ENCODE results near the gene RAPGEF5. TPM values are rescaled to one million over a fixed set of nuclear protein-coding genes. Genes with fewer than 3 reads are reported as not detected.

Gene RAPGEF5
- total RNA-seq, 2 donors from 2014 or later = 19.4 to 32.5 TPM

GRCh38 chr7:22144950-22145349 is 212.0 kb downstream of the RAPGEF5 start:
- no peak for TF ChIP-seq CTCF (IDR thresholded peaks at IDR 0.05)
- peaks cover 17% of the 10 kb centered on the region for H3K36me3 ChIP-seq

GRCh38 chr7:22143491-22143890 is 213.5 kb downstream of the RAPGEF5 start:
- TF ChIP-seq CTCF (IDR thresholded peaks at IDR 0.05) = no peak
- peaks cover 23% of the 10 kb centered on the region for H3K36me3 ChIP-seq

More at GRCh38 chr7:22144950-22145349, 212.0 kb downstream of the RAPGEF5 start:
- no peaks in the 10 kb centered on the region for H3K4me1 ChIP-seq
- H3K27ac ChIP-seq = no peak overlapping the region
- no peaks in the 10 kb centered on the region for H3K9me3 ChIP-seq
- no peaks in the 10 kb centered on the region for H3K27me3 ChIP-seq
- no peak overlapping the region for H3K4me3 ChIP-seq
- DNase-seq (ENCODE audit: low spot score) = no peak

GRCh38 chr7:22142572-22142971 is 214.4 kb downstream of the RAPGEF5 start:
- Histone ChIP-seq H3K4me3 (no peak overlapping the region), H3K9me3 (no peaks in the 10 kb centered on the region), H3K36me3 (peaks cover 23% of the 10 kb centered on the region), H3K27ac (no peak overlapping the region), H3K4me1 (no peaks in the 10 kb centered on the region), H3K27me3 (no peaks in the 10 kb centered on the region)
- no peak for TF ChIP-seq CTCF (IDR thresholded peaks at IDR 0.05)
- no peak for DNase-seq (ENCODE audit: low spot score)

More at GRCh38 chr7:22143491-22143890, 213.5 kb downstream of the RAPGEF5 start:
- Histone ChIP-seq H3K4me1 (no peaks in the 10 kb centered on the region), H3K4me3 (no peak overlapping the region), H3K27me3 (no peaks in the 10 kb centered on the region), H3K27ac (no peak overlapping the region), H3K9me3 (no peaks in the 10 kb centered on the region)
- no peak for DNase-seq (ENCODE audit: low spot score)

- Histone ChIP-seq H3K4me1 (no peaks in the 10 kb centered on the region), H3K36me3 (peaks cover 23% of the 10 kb centered on the region), H3K4me3 (no peak overlapping the region), H3K27ac (no peak overlapping the region), H3K9me3 (no peaks in the 10 kb centered on the region), H3K27me3 (no peaks in the 10 kb centered on the region)
- TF ChIP-seq CTCF (IDR thresholded peaks at IDR 0.05) = no peak
- no peak for DNase-seq (ENCODE audit: low spot score)
Measured at GRCh38 chr7:22141355-22141754, 215.6 kb downstream of the RAPGEF5 start.

GRCh38 chr7:22140578-22140977 is 216.4 kb downstream of the RAPGEF5 start:
- H3K9me3 ChIP-seq = no peaks in the 10 kb centered on the region
- no peaks in the 10 kb centered on the region for H3K27me3 ChIP-seq
- no peak overlapping the region for H3K4me3 ChIP-seq
- TF ChIP-seq CTCF (IDR thresholded peaks at IDR 0.05) = no peak
- H3K4me1 ChIP-seq = no peaks in the 10 kb centered on the region
- H3K36me3 ChIP-seq = peaks cover 23% of the 10 kb centered on the region
- DNase-seq (ENCODE audit: low spot score) = no peak
- H3K27ac ChIP-seq = no peak overlapping the region

GRCh38 chr7:22138886-22139285 is 218.1 kb downstream of the RAPGEF5 start:
- no peaks in the 10 kb centered on the region for H3K9me3 ChIP-seq
- TF ChIP-seq CTCF (IDR thresholded peaks at IDR 0.05) = no peak
- H3K36me3 ChIP-seq = peaks cover 30% of the 10 kb centered on the region
- H3K27me3 ChIP-seq = no peaks in the 10 kb centered on the region
- H3K4me3 ChIP-seq = no peak overlapping the region
- H3K27ac ChIP-seq = no peak overlapping the region
- H3K4me1 ChIP-seq = no peaks in the 10 kb centered on the region
- DNase-seq (ENCODE audit: low spot score) = no peak
